ENCODE results near the gene YIPF2.

DNA sequence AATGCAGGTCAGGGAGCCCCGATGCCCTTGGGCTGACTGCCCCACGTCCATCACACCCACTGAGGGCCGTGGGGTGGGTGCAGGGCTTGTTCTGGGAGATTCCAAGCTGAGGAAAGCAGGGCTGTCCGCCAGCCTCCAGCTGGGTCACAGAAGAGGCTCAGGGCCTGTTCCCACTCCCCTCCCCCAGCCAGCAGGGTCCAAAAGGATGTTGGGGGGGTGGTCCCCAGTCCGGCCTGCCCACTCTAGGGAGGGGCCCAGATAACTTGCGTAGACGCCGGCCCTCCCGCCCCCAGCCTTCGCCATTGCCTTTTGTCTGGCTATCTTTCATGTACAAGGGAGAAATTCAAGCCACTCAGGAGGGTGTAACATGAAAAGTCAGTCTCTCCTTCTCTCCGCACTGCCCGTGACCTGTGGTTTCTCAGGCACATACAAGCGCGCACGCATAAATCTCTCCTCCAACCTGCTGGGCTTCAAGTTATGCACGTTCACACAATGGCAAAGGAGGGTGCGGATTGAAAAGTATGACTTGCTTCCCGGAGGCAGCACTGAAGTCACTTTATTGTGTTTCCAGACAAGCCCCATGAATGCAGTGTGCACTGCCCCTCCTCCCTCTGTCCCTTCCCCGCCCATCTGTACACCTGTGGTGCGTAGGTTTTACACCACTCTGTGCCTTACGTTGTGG, 36.9 kb downstream of the YIPF2 start:
- TF ChIP-seq, protein P1, sequence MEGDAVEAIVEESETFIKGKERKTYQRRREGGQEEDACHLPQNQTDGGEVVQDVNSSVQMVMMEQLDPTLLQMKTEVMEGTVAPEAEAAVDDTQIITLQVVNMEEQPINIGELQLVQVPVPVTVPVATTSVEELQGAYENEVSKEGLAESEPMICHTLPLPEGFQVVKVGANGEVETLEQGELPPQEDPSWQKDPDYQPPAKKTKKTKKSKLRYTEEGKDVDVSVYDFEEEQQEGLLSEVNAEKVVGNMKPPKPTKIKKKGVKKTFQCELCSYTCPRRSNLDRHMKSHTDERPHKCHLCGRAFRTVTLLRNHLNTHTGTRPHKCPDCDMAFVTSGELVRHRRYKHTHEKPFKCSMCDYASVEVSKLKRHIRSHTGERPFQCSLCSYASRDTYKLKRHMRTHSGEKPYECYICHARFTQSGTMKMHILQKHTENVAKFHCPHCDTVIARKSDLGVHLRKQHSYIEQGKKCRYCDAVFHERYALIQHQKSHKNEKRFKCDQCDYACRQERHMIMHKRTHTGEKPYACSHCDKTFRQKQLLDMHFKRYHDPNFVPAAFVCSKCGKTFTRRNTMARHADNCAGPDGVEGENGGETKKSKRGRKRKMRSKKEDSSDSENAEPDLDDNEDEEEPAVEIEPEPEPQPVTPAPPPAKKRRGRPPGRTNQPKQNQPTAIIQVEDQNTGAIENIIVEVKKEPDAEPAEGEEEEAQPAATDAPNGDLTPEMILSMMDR (IDR thresholded peaks at IDR 0.05), result no peak
- TF ChIP-seq ZFX (IDR thresholded peaks at IDR 0.05; ENCODE audit: borderline replicate concordance), result no peak

All from 22Rv1 (cell line).